Measurements from ENCODE around the gene FTO.

DNA sequence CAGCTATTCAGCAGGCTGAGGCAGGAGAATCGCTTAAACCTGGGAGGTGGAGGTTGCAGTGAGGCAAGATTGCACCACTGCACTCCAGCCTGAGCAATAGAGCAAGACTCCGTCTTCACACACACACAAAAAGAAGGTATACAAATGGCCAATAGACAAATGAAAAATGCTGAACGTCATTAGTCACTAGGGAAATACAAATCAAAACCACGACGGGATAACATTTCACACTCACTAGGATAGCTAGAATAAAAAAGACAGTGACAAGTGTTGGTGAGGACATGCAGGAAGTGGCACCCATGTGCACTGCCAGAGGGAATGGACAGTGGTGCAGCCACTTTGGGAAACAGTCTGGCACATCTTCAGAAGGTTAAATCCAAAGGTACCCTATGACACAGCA is 172.9 kb downstream of the FTO start:
- TF ChIP-seq, protein P1, sequence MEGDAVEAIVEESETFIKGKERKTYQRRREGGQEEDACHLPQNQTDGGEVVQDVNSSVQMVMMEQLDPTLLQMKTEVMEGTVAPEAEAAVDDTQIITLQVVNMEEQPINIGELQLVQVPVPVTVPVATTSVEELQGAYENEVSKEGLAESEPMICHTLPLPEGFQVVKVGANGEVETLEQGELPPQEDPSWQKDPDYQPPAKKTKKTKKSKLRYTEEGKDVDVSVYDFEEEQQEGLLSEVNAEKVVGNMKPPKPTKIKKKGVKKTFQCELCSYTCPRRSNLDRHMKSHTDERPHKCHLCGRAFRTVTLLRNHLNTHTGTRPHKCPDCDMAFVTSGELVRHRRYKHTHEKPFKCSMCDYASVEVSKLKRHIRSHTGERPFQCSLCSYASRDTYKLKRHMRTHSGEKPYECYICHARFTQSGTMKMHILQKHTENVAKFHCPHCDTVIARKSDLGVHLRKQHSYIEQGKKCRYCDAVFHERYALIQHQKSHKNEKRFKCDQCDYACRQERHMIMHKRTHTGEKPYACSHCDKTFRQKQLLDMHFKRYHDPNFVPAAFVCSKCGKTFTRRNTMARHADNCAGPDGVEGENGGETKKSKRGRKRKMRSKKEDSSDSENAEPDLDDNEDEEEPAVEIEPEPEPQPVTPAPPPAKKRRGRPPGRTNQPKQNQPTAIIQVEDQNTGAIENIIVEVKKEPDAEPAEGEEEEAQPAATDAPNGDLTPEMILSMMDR (IDR thresholded peaks at IDR 0.05): no peak
- no peak for TF ChIP-seq POLR2A (IDR thresholded peaks at IDR 0.05)

Data from adrenal gland (tissue), 5 donors.